CD4-positive, alpha-beta T cell treated with Interleukin-4 for 1 hour (primary cell): ENCODE results near the gene PTCHD1.

Source experiments
- DNase-seq, 2 donors: peaks; one replicate each; pipeline ENCODE4 v3.0.0-alpha.2; 2020 to 2022

The PTCHD1 gene

GRCh38 chrX:23334848-23335599 is at the start of gene PTCHD1:
PTCHD1 (plus strand) TSS chrX:23334849; CDS start chrX:23334876, 27 bp downstream.
- no peak for DNase-seq

- no peak for DNase-seq
Observed at GRCh38 chrX:23286731-23287130, 47.9 kb upstream of the PTCHD1 start.

- DNase-seq: no peak
Observed at GRCh38 chrX:23287191-23287725, 47.4 kb upstream of the PTCHD1 start.

GRCh38 chrX:23292354-23292987 is 42.2 kb upstream of the PTCHD1 start:
- no peak for DNase-seq

GRCh38 chrX:23292988-23293651 is 41.5 kb upstream of the PTCHD1 start:
- no peak for DNase-seq

GRCh38 chrX:23304881-23305280 is 29.8 kb upstream of the PTCHD1 start:
- DNase-seq: no peak

- no peak for DNase-seq
Observed at GRCh38 chrX:23311731-23312130, 22.9 kb upstream of the PTCHD1 start.

- no peak for DNase-seq
Observed at GRCh38 chrX:23312136-23312535, 22.5 kb upstream of the PTCHD1 start.

GRCh38 chrX:23317799-23318724 is 16.6 kb upstream of the PTCHD1 start:
- DNase-seq: peak; percentile 13 to 15

- no peak for DNase-seq
Observed at GRCh38 chrX:23327104-23327503, 7.5 kb upstream of the PTCHD1 start.

- no peak for DNase-seq
Observed at GRCh38 chrX:23331701-23332100, 2.9 kb upstream of the PTCHD1 start.

GRCh38 chrX:23332101-23332887 is 2.4 kb upstream of the PTCHD1 start:
- no peak for DNase-seq

GRCh38 chrX:23332888-23333821 is 1.5 kb upstream of the PTCHD1 start:
- no peak for DNase-seq

GRCh38 chrX:23333842-23334520 is 668 bp upstream of the PTCHD1 start:
- DNase-seq: no peak

- no peak for DNase-seq
Observed at GRCh38 chrX:23334521-23334847, 165 bp upstream of the PTCHD1 start.

- no peak for DNase-seq
Observed at GRCh38 chrX:23338334-23338733, 3.7 kb downstream of the PTCHD1 start.

GRCh38 chrX:23341452-23341851 is 6.8 kb downstream of the PTCHD1 start:
- DNase-seq: no peak

- no peak for DNase-seq
Observed at GRCh38 chrX:23344238-23344903, 9.7 kb downstream of the PTCHD1 start.

GRCh38 chrX:23344904-23345271 is 10.2 kb downstream of the PTCHD1 start:
- no peak for DNase-seq

GRCh38 chrX:23356189-23356588 is 21.5 kb downstream of the PTCHD1 start:
- no peak for DNase-seq
